WI38 (cell line): ENCODE results near the gene COL26A1.

Experiments used
- H3K4me3 ChIP-seq: 2 replicates; pipeline ENCODE4 v1.5.1; 2011; ENCODE audit warnings: low read depth, mild to moderate bottlenecking, control low read depth, low read length
- CTCF ChIP-seq: IDR thresholded peaks from 2 replicates; pipeline ENCODE4 v1.5.1; 2012; ENCODE audit warnings: low read depth, mild to moderate bottlenecking, control low read depth, low read length

The COL26A1 gene

GRCh38 chr7:101402081-101402779, 39.6 kb downstream of the COL26A1 start:
- H3K4me3 ChIP-seq: no peak overlapping the region
- TF ChIP-seq CTCF: no peak

- no peak overlapping the region for H3K4me3 ChIP-seq
- no peak for TF ChIP-seq CTCF
Measured at GRCh38 chr7:101402835-101403234, 40.2 kb downstream of the COL26A1 start.

GRCh38 chr7:101405474-101406067, 42.9 kb downstream of the COL26A1 start:
- H3K4me3 ChIP-seq: no peak overlapping the region
- TF ChIP-seq CTCF: no peak

GRCh38 chr7:101410743-101411507, 48.2 kb downstream of the COL26A1 start:
- no peak overlapping the region for H3K4me3 ChIP-seq
- peak; percentile 73 for TF ChIP-seq CTCF

- H3K4me3 ChIP-seq: no peak overlapping the region
- no peak for TF ChIP-seq CTCF
Measured at GRCh38 chr7:101411508-101411874, 48.8 kb downstream of the COL26A1 start.

GRCh38 chr7:101412976-101413375, 50.3 kb downstream of the COL26A1 start:
- H3K4me3 ChIP-seq: no peak overlapping the region
- TF ChIP-seq CTCF: no peak

- H3K4me3 ChIP-seq: no peak overlapping the region
- TF ChIP-seq CTCF: no peak
Measured at GRCh38 chr7:101418694-101419093, 56.0 kb downstream of the COL26A1 start.
